SIG-M5 treated with dmso at 0.1 percent for 504 hours (cell line): ENCODE data around the gene COPB2.
"Not testable (repeated sequence)": the region's sequence is repeated elsewhere in the genome, so short reads cannot be mapped to it uniquely, and the experiment has no call there.

Experiments
- DNase-seq: peaks from one replicate; lab custom pipeline; 2025; ENCODE audit not compliant: unreplicated experiment; lab: John Stamatoyannopoulos, UW

COPB2 gene

GRCh38 chr3:139380575-139380974 is 8.9 kb downstream of the COPB2 start:
- no peak for DNase-seq

GRCh38 chr3:139378587-139379241 is 10.7 kb downstream of the COPB2 start:
- no peak for DNase-seq

DNA sequence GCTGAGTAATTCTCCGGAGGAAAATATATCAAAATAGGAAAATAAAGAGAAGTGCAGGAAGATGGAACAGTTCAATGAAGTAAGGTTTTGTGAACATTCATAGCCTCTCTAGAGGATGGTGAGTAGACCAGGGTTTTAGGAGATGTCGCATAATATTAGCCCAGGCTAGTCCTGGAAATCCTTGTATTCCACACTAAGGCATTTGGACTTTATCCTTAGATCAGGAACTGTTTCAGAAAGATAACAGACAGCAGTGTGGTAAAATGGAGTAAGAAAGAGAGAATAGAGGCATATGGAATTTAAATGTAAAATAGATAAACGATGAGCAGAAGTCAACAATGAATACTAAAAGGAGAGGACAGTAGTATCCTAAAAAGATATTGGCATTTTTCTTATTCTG is 12.1 kb downstream of the COPB2 start:
- DNase-seq: no peak

GRCh38 chr3:139374099-139374498 is 15.3 kb downstream of the COPB2 start:
- no peak for DNase-seq

GRCh38 chr3:139364549-139364948 is 24.9 kb downstream of the COPB2 start:
- DNase-seq: no peak

DNA sequence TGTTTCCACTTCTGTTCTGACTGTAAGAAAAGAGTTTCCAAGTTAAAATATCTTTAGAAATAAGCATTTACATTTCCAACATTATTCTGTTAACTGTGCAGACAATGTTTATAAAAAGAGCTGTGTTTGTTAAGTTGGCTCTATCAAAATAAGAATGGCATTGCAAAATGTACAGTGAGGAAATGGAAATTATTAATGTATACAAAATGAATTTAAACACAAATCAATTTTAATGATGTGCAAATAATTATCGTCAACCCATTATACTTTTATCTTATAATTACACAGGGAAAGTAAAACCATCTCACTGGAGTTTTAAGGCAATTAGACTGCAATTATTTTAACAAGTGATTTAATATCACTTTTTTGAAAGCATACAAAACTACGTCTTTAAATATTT is 28.2 kb downstream of the COPB2 start:
- DNase-seq: no peak

DNA sequence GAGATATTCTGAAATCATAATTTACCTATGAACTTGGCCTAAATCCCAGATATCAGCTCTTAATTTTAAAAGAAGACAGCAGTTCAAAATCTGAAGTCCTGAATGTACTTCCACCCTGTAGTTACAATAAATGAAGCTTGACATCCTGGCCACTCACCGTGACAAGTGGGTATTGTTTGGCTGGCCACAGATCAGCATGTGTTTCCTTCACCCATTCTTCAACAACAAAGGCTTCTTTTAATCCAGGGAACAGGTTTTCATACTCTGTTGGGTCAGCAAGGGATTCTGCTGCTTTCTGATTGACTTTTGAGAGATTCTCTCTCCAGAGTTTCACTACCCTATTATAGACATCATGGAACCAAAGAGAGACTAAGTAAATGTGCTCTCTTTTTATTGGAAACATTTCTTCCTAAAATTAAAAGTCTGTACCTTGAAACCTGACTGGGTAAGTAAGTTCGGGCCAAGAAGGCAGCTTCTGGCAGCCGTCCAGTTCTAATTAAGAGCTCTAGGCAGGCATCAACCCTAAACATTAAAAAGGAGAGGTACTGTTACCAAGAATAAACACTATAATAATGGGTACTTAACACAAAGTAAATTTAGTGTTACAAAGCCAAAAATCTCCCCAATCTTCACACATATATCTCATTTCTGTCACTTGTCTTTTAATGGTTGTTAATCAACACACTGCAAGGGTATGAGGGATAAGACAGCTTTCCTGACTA is 30.4 kb downstream of the COPB2 start:
- no peak for DNase-seq

DNA sequence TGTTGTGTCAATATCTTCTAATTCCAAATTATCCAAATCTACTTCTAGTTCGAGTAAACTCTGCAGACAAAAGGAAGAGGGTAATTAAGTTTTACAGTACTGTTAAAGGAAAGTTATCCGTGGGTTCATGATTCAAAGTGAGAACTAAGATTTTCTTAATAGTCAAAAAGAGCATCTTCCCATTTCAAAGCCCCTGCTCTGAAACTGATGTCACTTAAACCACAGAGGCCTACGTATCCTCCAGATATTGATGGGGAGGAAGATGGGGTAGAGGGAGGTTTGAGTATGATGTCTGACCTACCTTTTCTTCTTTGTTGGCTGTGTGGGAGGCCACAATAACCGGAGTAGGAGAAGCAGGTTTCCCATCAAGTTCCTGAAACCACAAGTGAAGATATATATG is 31.5 kb downstream of the COPB2 start:
- DNase-seq: no peak

- no peak for DNase-seq
Observed at GRCh38 chr3:139355891-139356290, 33.6 kb downstream of the COPB2 start.

- DNase-seq: no peak
Observed at GRCh38 chr3:139355476-139355875, 34.0 kb downstream of the COPB2 start.

- DNase-seq: no peak
Observed at GRCh38 chr3:139354661-139355060, 34.8 kb downstream of the COPB2 start.

GRCh38 chr3:139353920-139354556 is 35.4 kb downstream of the COPB2 start:
- DNase-seq: peak; percentile 72

GRCh38 chr3:139346771-139347170 is 42.7 kb downstream of the COPB2 start:
- no peak for DNase-seq

- DNase-seq: peak; percentile 95
Observed at GRCh38 chr3:139343895-139344856, 45.3 kb downstream of the COPB2 start, which contains the start of gene MRPS22. Gene MRPS22 (plus strand): TSS chr3:139344020. CDS start chr3:139344027, 7 bp downstream.

GRCh38 chr3:139342054-139342453 is 47.4 kb downstream of the COPB2 start:
- no peak for DNase-seq

GRCh38 chr3:139340784-139341183 is 48.7 kb downstream of the COPB2 start:
- no peak for DNase-seq

GRCh38 chr3:139339219-139339906 is 50.1 kb downstream of the COPB2 start:
- DNase-seq: peak; percentile 53

DNA sequence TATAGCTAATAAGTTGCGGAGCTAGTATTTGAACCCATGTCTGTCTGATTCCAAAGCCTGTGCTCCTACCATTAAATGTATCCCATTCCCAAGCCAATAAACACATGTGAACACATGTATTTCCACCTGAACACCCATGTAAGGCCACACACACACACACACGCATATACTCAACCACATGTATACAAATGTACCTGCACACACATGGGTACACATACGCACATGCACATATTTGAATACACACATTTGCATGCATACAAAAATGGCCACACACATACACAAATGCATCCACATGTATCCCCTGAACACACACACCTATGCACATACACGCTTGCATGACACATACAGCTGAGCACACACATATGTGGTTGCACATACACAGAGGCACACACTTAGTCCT is 51.0 kb downstream of the COPB2 start:
- DNase-seq: no peak

DNA sequence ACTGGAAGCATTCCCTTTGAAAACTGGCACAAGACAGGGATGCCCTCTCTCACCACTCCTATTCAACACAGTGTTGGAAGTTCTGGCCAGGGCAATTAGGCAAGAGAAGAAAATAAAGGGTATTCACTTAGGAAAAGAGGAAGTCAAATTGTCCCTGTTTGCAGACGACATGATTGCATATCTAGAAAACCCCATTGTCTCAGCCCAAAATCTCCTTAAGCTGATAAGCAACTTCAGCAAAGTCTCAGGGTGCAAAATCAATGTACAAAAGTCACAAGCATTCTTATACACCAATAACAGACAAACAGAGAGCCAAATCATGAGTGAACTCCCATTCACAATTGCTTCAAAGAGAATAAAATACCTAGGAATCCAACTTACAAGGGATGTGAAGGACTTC is 54.8 kb downstream of the COPB2 start:
- DNase-seq: not testable (repeated sequence)

GRCh38 chr3:139332092-139332491 is 57.4 kb downstream of the COPB2 start:
- DNase-seq: no peak
